Measurements from ENCODE around the gene RHBDL3. TPM values are rescaled to one million over a fixed set of nuclear protein-coding genes. Genes with fewer than 3 reads are reported as not detected.

Gene RHBDL3
- polyA plus RNA-seq, 1 experiment: 0.06 TPM

- Histone ChIP-seq H3K4me3 (ENCODE audit: low read depth, low read length) (no peak overlapping the region), H3K27ac (ENCODE audit: low read depth, low read length) (no peak overlapping the region), H3K9me3 (ENCODE audit: control insufficient read depth, insufficient read depth, low read length) (no peaks in the 10 kb centered on the region), H3K27me3 (ENCODE audit: control insufficient read depth, insufficient read depth, low read length) (peaks cover 21% of the 10 kb centered on the region)
- no peak for DNase-seq (ENCODE audit: low read depth, low spot score)
- CTCF ChIA-PET: no interaction called here
- TF ChIP-seq, protein P1, sequence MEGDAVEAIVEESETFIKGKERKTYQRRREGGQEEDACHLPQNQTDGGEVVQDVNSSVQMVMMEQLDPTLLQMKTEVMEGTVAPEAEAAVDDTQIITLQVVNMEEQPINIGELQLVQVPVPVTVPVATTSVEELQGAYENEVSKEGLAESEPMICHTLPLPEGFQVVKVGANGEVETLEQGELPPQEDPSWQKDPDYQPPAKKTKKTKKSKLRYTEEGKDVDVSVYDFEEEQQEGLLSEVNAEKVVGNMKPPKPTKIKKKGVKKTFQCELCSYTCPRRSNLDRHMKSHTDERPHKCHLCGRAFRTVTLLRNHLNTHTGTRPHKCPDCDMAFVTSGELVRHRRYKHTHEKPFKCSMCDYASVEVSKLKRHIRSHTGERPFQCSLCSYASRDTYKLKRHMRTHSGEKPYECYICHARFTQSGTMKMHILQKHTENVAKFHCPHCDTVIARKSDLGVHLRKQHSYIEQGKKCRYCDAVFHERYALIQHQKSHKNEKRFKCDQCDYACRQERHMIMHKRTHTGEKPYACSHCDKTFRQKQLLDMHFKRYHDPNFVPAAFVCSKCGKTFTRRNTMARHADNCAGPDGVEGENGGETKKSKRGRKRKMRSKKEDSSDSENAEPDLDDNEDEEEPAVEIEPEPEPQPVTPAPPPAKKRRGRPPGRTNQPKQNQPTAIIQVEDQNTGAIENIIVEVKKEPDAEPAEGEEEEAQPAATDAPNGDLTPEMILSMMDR (IDR thresholded peaks at IDR 0.05; ENCODE audit: low read depth, low read length): no peak
- POLR2A ChIA-PET: no interaction called here
Observed at GRCh38 chr17:32288615-32289014, 23.0 kb downstream of the RHBDL3 start.

GRCh38 chr17:32289471-32290070 lies 23.9 kb downstream of the RHBDL3 start:
- ChIA-PET POLR2A (interaction anchor here (0.7 kb wide), 1 partner anchor 845 kb away, joined by 4 read pairs; no protein-coding TSS in a partner anchor), CTCF (interaction anchor here (1.1 kb wide), 1 partner anchor 30 kb away, joined by 10 read pairs; no protein-coding TSS in a partner anchor)
- H3K9me3 ChIP-seq (ENCODE audit: control insufficient read depth, insufficient read depth, low read length): no peaks in the 10 kb centered on the region
- DNase-seq (ENCODE audit: low read depth, low spot score): no peak
- peaks cover 18% of the 10 kb centered on the region for H3K27me3 ChIP-seq (ENCODE audit: control insufficient read depth, insufficient read depth, low read length)
- TF ChIP-seq, protein P1 (IDR thresholded peaks at IDR 0.05; ENCODE audit: low read depth, low read length): no peak
- no peak overlapping the region for H3K4me3 ChIP-seq (ENCODE audit: low read depth, low read length)
- no peak overlapping the region for H3K27ac ChIP-seq (ENCODE audit: low read depth, low read length)

- CTCF ChIA-PET: no interaction called here
- TF ChIP-seq, protein P1 (IDR thresholded peaks at IDR 0.05; ENCODE audit: low read depth, low read length): no peak
Observed at GRCh38 chr17:32292094-32292493, 26.5 kb downstream of the RHBDL3 start.

DNA sequence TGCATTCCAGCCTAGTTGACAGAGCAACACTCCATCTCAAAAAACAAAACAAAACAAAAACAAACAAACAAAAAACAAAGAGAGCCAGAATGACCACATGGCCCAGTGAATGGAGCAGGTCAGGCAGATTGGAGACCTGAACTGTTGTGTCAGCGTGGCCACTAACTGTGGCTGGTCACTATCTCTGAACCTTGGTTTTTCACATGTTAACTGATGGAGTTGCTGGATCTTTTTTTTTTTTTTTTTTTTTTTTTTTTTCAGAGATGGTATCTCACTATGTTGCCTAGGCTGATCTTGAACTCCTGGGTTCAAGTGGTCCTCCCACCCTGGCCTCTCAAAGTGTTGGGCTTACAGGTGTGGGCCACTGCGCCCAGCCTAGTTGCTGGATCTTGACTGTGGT lies 31.8 kb downstream of the RHBDL3 start:
- Histone ChIP-seq H3K27me3 (ENCODE audit: control insufficient read depth, insufficient read depth, low read length) (peaks cover 15% of the 10 kb centered on the region), H3K27ac (ENCODE audit: low read depth, low read length) (no peak overlapping the region), H3K4me3 (ENCODE audit: low read depth, low read length) (no peak overlapping the region), H3K9me3 (ENCODE audit: control insufficient read depth, insufficient read depth, low read length) (no peaks in the 10 kb centered on the region)
- no peak for DNase-seq (ENCODE audit: low read depth, low spot score)
- ChIA-PET CTCF (no interaction called here), POLR2A (no interaction called here)
- TF ChIP-seq, protein P1 (IDR thresholded peaks at IDR 0.05; ENCODE audit: low read depth, low read length): no peak

More at GRCh38 chr17:32292094-32292493, 26.5 kb downstream of the RHBDL3 start:
- Histone ChIP-seq H3K27me3 (ENCODE audit: control insufficient read depth, insufficient read depth, low read length) (peaks cover 19% of the 10 kb centered on the region), H3K27ac (ENCODE audit: low read depth, low read length) (no peak overlapping the region), H3K4me3 (ENCODE audit: low read depth, low read length) (no peak overlapping the region), H3K9me3 (ENCODE audit: control insufficient read depth, insufficient read depth, low read length) (no peaks in the 10 kb centered on the region)
- POLR2A ChIA-PET: no interaction called here
- no peak for DNase-seq (ENCODE audit: low read depth, low spot score)

DNA sequence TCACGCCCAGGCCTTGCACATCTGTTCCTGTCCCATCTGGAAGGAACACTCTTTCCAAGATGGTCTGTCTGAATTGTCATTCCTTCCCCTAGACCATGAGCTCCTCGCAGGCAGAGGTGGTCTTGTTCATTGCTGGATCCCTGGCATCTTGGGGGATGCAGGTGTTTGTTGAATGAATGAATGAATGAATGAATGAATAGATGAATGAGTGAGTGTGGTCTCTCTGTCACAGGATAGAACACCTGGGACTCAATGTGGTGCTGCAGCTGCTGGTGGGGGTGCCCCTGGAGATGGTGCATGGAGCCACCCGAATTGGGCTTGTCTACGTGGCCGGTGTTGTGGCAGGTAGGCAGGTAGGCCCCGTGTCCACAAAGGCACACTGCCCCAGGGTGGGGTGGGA lies 32.2 kb downstream of the RHBDL3 start:
- no peak overlapping the region for H3K27ac ChIP-seq (ENCODE audit: low read depth, low read length)
- CTCF ChIA-PET: interaction anchor here (0.6 kb wide), 1 partner anchor 22 kb away, joined by 4 read pairs; no protein-coding TSS in a partner anchor
- TF ChIP-seq, protein P1 (IDR thresholded peaks at IDR 0.05; ENCODE audit: low read depth, low read length): no peak
- no peaks in the 10 kb centered on the region for H3K9me3 ChIP-seq (ENCODE audit: control insufficient read depth, insufficient read depth, low read length)
- POLR2A ChIA-PET: no interaction called here
- H3K4me3 ChIP-seq (ENCODE audit: low read depth, low read length): no peak overlapping the region
- H3K27me3 ChIP-seq (ENCODE audit: control insufficient read depth, insufficient read depth, low read length): peaks cover 15% of the 10 kb centered on the region
- no peak for DNase-seq (ENCODE audit: low read depth, low spot score)
